GM12892 (cell line): ENCODE results near the gene USP7.

ENCODE experiments used
- POLR2A ChIP-seq: IDR thresholded peaks from 2 replicates; pipeline ENCODE4 v1.6.1; 2011; ENCODE audit warnings: low read depth, low read length, control low read depth
- POLR2AphosphoS5 ChIP-seq: IDR thresholded peaks from 2 replicates; pipeline ENCODE4 v1.6.1; 2011; ENCODE audit warnings: low read depth, low read length, control low read depth
- TAF1 ChIP-seq: IDR thresholded peaks from 2 replicates; pipeline ENCODE4 v1.6.1; 2011; ENCODE audit warnings: low read depth, mild to moderate bottlenecking, control low read depth, low read length, borderline replicate concordance

- TF ChIP-seq POLR2AphosphoS5 (no peak), POLR2A (no peak), TAF1 (no peak)
These were observed 29.1 kb downstream of the USP7 start for GRCh38 chr16:8934601-8935000.
